NCI-H510A treated with DMSO at 0.1 percent for 48 hours (cell line): ENCODE data around the gene SIPA1L3.
"Not testable (repeated sequence)": the region's sequence is repeated elsewhere in the genome, so short reads cannot be mapped to it uniquely, and the experiment has no call there.

Experiments used
- DNase-seq: peaks from one replicate; lab custom pipeline; 2025; lab: John Stamatoyannopoulos, UW

The SIPA1L3 gene

GRCh38 chr19:38213469-38213868, 306.5 kb downstream of the SIPA1L3 start:
- DNase-seq = no peak

- DNase-seq = no peak
Observed at GRCh38 chr19:38213911-38214625, 307.1 kb downstream of the SIPA1L3 start.

- no peak for DNase-seq
Observed at GRCh38 chr19:38216785-38217641, 310.0 kb downstream of the SIPA1L3 start.

GRCh38 chr19:38218204-38218603, 311.2 kb downstream of the SIPA1L3 start:
- DNase-seq = no peak

- DNase-seq = no peak
Observed at GRCh38 chr19:38219221-38219620, 312.2 kb downstream of the SIPA1L3 start.

GRCh38 chr19:38221421-38221820, 314.4 kb downstream of the SIPA1L3 start:
- DNase-seq = no peak

- DNase-seq = no peak
Observed at GRCh38 chr19:38221919-38222830, 315.2 kb downstream of the SIPA1L3 start.

- DNase-seq = no peak
Observed at GRCh38 chr19:38223119-38223523, 316.1 kb downstream of the SIPA1L3 start.

GRCh38 chr19:38223617-38224013, 316.6 kb downstream of the SIPA1L3 start:
- DNase-seq = no peak

GRCh38 chr19:38224014-38224862, 317.2 kb downstream of the SIPA1L3 start, which contains the start of gene DPF1:
Gene DPF1 (minus strand): TSS chr19:38224222. CDS start chr19:38224142, 80 bp downstream.
- peak; percentile 66 for DNase-seq

- DNase-seq = not testable (repeated sequence)
Observed at GRCh38 chr19:38224863-38225218, 317.8 kb downstream of the SIPA1L3 start.

- DNase-seq = peak; percentile 5
Observed at GRCh38 chr19:38227287-38228004, 320.4 kb downstream of the SIPA1L3 start.

- no peak for DNase-seq
Observed at GRCh38 chr19:38228005-38228377, 321.0 kb downstream of the SIPA1L3 start.

GRCh38 chr19:38228491-38229439, 321.8 kb downstream of the SIPA1L3 start:
- DNase-seq = peak; percentile 23

GRCh38 chr19:38229585-38230073, 322.6 kb downstream of the SIPA1L3 start:
- DNase-seq = peak; percentile 80

- DNase-seq = not testable (repeated sequence)
Observed at GRCh38 chr19:38230506-38231133, 323.6 kb downstream of the SIPA1L3 start.

GRCh38 chr19:38231918-38232317, 324.9 kb downstream of the SIPA1L3 start:
- DNase-seq = no peak

GRCh38 chr19:38233740-38234251, 326.8 kb downstream of the SIPA1L3 start:
- peak; percentile 62 for DNase-seq
